GM13977 (cell line): Measurements from ENCODE around the gene GNAT1.

Source experiments
- DNase-seq: peaks from one replicate; pipeline ENCODE4 v3.0.0; 2012; ENCODE audit warnings: low spot score
- in situ Hi-C: fragments of 300-500 bp; cut with MboI; formaldehyde crosslinking; loops from one replicate; pipeline ENCODE4 v1.12.0; 2022; ENCODE audit warnings: low sequenced_read_pairs, low pct_unique_long_range_greater_than_20kb, mixed read lengths, inconsistent platforms; ENCODE audit not compliant: unreplicated experiment
- TF ChIP-seq, protein P1 (sequence below): IDR thresholded peaks from 2 replicates; pipeline ENCODE4 v1.5.1; 2012; ENCODE audit warnings: mild to moderate bottlenecking, control low read depth; ENCODE audit not compliant: insufficient read depth; ENCODE audit errors: extremely low read depth, missing control alignments

Gene GNAT1

DNA sequence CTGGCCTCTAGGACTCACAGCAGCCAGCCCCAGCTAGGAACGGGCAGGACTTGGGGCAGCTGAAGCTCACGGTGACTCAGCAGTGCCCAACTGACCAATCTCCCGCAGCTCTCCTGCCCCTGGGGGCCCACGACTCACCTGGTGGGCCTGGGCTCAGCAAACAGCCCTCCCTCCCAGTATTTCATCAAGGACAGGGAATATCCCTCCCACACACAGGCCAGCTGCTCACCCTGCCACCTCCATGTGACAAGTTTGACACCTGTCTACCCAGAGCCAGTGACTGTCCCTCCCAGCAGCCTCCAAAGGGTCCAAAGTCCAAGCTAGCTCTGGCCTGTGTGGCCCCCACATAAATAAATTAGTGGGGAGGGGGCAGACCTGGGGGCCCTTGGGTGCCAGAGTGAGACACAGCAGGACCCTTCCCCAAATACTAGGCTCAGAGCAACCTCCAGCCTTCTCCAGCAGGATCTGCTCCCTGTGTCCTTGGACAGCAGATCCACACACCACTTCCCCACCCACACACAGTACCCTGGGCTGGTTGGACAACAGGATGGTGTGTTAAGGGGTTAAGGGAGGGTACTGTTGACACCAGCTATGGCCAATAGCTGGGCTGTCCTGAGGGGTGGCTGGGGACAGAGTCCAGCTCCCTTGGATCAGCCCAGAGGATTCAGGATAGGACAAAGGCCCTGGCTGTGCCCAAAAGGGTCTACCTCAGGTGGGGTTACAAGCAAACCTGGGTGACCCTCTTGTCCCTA lies 4.3 kb downstream of the GNAT1 start:
- no peak for DNase-seq
- TF ChIP-seq, protein P1, sequence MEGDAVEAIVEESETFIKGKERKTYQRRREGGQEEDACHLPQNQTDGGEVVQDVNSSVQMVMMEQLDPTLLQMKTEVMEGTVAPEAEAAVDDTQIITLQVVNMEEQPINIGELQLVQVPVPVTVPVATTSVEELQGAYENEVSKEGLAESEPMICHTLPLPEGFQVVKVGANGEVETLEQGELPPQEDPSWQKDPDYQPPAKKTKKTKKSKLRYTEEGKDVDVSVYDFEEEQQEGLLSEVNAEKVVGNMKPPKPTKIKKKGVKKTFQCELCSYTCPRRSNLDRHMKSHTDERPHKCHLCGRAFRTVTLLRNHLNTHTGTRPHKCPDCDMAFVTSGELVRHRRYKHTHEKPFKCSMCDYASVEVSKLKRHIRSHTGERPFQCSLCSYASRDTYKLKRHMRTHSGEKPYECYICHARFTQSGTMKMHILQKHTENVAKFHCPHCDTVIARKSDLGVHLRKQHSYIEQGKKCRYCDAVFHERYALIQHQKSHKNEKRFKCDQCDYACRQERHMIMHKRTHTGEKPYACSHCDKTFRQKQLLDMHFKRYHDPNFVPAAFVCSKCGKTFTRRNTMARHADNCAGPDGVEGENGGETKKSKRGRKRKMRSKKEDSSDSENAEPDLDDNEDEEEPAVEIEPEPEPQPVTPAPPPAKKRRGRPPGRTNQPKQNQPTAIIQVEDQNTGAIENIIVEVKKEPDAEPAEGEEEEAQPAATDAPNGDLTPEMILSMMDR: no peak
- in situ Hi-C loops: no loop called here

DNA sequence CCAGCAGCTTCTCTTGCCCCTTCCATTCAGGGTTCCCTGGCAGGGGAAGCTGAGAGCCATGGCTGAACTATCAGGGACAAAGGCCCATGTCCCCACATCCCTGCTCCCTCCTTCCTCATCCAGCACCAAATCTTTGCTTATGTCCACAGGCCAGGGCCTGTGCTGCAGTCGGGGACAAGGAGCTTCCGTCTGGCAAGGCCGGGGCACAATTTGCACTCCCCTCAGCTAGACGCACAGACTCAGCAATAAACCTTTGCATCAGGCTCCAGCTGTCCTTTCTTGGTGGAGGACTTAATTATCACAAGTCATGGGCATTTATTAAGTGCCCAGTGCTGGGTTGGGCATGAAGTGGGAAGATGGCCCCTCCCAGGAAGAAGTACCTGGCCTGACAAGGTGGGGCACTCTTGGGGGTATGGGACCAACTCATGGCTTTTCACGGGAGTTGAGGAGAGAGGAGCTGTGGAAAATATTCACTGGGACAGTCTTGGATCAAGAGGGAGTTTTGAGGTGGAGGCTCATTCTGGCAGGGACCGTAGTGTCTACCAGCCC lies 4.9 kb downstream of the GNAT1 start:
- in situ Hi-C loops: no loop called here
- TF ChIP-seq, protein P1: no peak
- DNase-seq: no peak

DNA sequence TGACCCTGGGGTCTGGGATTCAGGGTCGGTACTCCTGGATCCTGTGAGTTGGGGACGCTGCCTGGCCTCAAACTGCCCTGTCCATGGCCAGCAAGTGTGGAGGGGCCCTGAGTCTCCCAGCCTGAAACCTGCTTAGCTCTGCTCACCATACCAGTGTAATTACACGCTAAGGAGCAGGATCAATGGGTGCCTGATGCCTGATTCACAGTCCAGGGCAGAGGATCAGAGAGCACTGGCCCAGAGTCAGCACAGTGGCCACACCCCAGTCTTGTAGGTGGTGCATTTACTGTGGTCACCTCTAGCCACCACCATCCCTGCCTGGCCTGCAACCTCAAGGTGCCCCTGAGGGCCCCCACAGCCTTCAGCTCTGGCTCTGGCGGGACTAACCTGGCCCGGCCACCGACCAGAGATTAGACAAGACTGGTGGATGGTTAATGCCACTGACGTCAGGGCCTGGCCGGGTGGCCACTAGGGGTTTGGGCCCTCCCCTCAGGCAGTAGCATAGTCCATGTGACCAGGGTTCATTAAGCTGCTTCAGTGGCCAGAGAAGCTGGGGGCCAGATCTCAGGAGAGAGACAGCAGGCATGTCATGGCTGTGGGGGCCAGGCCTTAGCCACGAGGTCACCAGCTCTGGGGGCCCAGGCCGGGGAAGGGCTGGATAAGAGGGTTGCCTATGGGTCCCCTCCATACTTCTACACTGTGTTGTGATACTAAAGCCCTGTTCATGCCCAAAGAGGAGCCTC lies 10.3 kb downstream of the GNAT1 start:
- in situ Hi-C loops: no loop called here
- no peak for DNase-seq
- TF ChIP-seq, protein P1: no peak

DNA sequence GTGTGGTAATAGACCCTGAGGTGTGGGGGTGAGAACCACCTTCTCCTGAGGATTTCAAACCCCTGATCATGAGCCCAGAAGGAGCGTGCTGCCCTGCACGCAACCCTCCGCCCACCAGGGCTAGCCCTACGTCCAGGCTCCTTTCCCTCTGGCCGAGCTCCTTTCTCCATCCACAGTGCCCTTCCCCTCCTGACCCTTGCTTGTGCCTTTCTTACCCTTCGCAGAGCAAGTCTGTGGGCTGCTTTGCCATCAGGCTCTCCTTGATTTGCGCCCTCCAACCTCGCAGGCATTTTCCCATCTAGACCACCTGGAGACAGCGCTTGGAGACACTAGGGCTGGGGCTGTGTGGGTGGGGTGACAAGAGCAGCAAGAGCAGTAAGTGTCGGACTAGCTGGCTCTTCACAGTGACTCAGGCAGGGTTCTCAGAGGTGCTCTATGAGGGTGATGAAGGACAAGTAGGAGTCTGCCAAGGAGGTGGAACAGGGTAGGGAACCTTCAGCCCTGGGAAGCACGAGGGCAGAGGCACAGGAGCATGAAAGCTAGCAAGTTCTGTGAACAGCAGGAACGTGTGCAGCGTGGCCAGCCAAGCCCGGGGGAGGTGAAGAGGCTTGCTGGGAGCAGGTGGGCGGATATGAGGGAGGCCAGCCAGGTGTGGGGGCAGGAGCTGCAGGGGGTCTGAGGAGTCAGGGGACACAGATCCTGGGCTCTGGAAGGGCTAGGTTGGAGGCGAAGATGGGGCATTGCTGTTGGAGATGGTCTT lies 11.1 kb downstream of the GNAT1 start:
- no peak for DNase-seq
- in situ Hi-C loops: no loop called here
- TF ChIP-seq, protein P1: no peak

DNA sequence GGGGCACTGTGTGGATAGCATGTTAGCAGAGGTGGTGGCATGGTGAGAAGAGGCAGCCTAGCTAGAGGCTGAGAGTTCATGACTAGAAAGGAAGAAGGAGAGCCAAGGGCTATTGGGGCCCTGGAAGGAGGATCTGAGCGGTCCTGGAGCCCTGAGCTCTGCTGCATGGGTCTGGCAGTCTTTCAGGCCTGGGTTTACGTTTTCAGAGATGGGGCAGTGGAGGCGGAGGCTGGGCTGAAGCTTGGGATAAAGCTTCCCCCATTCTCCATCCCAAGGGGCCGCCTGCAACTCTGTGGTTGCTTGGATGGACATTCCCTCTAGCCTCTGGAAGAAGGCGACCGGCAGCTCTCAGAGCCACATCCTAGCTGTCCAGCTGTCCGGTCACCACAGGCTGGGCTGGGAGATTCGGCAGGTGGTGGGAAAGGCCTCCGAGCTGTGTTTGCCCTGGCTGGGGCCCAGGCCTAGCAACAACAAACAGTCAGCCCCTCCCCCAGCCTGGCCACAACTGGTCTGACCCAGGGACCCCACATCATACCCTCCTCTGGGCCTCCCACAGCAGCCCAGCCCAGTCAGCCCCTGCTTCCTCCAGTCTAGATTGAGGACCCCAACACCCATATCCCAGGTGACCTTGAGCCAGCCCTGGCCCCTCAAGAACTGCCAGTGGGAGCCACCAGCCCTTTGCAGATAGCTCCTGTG lies 11.9 kb downstream of the GNAT1 start:
- TF ChIP-seq, protein P1: no peak
- in situ Hi-C loops: no loop called here
- no peak for DNase-seq
